Activated T-cell treated with anti-CD3 and anti-CD28 coated beads, Interleukin-2, amount 50 U/mL, for 24 hours (primary cell): ENCODE data around the gene TMEM107.
"Not testable (repeated sequence)": the region's sequence is repeated elsewhere in the genome, so short reads cannot be mapped to it uniquely, and the experiment has no call there.

Experiments
- DNase-seq: peaks from one replicate; pipeline ENCODE4 v3.0.0-alpha.2; 2020
- H3K27ac Mint-ChIP-seq: 2 replicates; pipeline ENCODE4 v1.8.0; 2020; ENCODE audit warnings: mild to moderate bottlenecking, mixed read lengths
- H3K27me3 Mint-ChIP-seq: 2 replicates; pipeline ENCODE4 v1.8.0; 2020; ENCODE audit warnings: mixed read lengths
- H3K36me3 Mint-ChIP-seq: 2 replicates; pipeline ENCODE4 v1.8.0; 2020; ENCODE audit warnings: low read depth, mixed read lengths
- H3K4me1 Mint-ChIP-seq: 2 replicates; pipeline ENCODE4 v1.8.0; 2020; ENCODE audit warnings: low read depth, mixed read lengths
- H3K4me3 Mint-ChIP-seq: 2 replicates; pipeline ENCODE4 v1.8.0; 2020; ENCODE audit warnings: mild to moderate bottlenecking, moderate library complexity, mixed read lengths
- H3K9me3 Mint-ChIP-seq: 2 replicates; pipeline ENCODE4 v1.8.0; 2020; ENCODE audit warnings: mixed read lengths

Gene TMEM107

DNA sequence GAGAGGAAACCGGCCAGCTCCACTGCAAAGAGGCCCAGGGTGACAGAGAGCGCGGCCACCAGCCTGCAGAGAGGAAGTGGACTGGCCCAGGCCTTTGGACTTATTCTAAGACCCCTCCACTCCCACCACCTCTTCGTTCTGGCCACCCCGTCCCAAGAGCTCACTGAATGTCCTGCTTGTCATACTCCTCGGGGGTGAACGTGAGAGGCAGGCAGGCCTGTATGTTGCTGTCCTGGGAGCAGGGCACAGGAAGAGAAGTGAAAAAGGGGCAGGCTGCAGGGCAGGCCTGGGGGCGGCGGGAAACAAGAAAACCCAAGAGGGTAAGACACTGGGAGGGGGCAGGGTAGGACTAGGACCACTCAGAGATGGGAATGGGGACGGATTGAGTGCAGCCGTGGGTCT lies 384 bp downstream of the TMEM107 start:
- H3K27me3 Mint-ChIP-seq: no peaks in the 10 kb centered on the region
- no peaks in the 10 kb centered on the region for H3K9me3 Mint-ChIP-seq
- peaks cover 47% of the 10 kb centered on the region for H3K4me1 Mint-ChIP-seq
- H3K27ac Mint-ChIP-seq: peak overlapping the region; percentile 94
- no peak for DNase-seq
- H3K36me3 Mint-ChIP-seq: peaks cover 5% of the 10 kb centered on the region
- peak overlapping the region; percentile 88 for H3K4me3 Mint-ChIP-seq

DNA sequence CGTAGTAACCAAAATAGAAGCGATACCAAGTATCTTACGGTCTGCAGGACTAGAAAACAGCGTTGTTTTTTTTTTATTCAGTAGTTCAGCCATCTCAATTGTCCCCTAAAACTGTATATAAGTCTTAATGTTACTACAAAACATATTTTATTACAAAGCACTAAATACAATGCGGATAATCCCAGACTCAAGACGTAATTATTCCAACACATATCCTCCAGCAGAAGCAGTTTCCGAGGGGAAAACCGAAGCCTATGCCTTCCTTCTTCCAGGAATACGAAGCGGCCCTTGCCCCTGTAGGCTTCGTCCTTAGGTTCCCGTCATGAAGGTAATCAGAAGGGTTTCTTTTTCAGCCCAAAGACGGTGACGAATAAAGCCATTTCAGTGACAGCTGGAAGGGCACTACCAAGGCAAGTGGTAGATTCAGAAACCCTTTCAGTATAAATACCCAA lies 2.3 kb downstream of the TMEM107 start:
- Mint-ChIP-seq H3K9me3 (no peaks in the 10 kb centered on the region), H3K4me1 (peaks cover 47% of the 10 kb centered on the region), H3K27ac (peak overlapping the region; percentile 100), H3K36me3 (peaks cover 5% of the 10 kb centered on the region), H3K4me3 (peak overlapping the region; percentile 78), H3K27me3 (no peaks in the 10 kb centered on the region)
- no peak for DNase-seq

DNA sequence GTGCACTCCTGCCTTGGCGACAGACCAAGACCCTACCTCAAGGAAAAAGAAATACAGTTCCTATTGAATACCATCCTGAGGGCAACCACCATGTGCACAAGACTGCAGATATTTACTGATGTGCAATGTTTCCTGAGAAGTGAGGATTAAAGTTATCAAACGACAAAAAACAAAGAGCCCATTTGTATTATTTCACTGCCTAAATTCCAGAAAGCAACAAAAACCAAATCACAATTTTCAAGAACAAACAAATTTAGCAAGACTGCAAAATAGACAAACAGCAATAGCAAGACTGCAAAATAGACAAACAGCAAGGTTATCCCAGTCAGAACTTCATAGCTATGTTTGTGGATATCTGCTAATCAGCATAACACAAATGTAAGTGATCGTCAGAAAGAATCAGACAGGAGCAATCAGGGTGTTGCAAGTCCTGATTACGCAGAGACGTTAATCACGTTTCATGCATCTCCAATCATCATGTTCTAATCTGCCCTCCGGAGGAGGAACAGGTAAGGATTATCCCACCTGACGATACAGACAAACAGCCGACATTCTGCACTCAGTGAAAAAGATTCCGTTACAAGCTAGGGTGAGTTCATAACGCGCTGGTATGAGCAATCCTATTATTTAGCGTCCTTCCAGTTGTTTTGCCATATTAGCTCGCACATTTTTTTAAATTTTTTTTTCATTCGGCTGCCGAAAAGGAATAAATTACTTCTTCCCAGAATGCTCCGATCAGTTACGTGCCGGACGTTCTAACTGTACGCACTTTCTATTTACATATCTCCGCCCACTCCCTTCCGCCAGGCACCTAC lies 2.9 kb downstream of the TMEM107 start:
- H3K9me3 Mint-ChIP-seq: no peaks in the 10 kb centered on the region
- peak overlapping the region; percentile 100 for H3K27ac Mint-ChIP-seq
- no peaks in the 10 kb centered on the region for H3K27me3 Mint-ChIP-seq
- peaks cover 5% of the 10 kb centered on the region for H3K36me3 Mint-ChIP-seq
- peak overlapping the region; percentile 78 for H3K4me3 Mint-ChIP-seq
- peak; percentile 68 for DNase-seq
- H3K4me1 Mint-ChIP-seq: peaks cover 47% of the 10 kb centered on the region

DNA sequence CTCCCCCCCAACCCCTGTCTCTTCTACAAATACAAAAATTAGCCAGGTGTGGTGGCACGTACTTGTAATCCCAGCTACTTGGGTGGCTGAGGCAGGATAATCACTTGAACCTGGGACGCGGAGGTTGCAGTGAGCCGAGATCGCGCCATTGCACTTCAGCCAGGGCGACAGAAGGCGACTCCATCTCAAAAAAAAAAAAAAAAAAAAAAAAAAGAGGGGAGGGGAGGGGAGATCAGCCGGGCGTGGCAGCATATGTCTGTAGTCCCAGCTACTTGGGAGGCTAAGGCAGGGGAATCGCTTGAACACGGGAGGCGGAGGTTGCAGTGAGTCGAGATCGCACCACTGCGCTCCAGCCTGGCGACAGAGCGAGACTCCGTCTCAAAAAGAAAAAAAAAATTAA lies 6.0 kb downstream of the TMEM107 start:
- H3K4me3 Mint-ChIP-seq, H3K9me3 Mint-ChIP-seq: not testable (repeated sequence)
- peaks cover 32% of the 10 kb centered on the region for H3K4me1 Mint-ChIP-seq

DNA sequence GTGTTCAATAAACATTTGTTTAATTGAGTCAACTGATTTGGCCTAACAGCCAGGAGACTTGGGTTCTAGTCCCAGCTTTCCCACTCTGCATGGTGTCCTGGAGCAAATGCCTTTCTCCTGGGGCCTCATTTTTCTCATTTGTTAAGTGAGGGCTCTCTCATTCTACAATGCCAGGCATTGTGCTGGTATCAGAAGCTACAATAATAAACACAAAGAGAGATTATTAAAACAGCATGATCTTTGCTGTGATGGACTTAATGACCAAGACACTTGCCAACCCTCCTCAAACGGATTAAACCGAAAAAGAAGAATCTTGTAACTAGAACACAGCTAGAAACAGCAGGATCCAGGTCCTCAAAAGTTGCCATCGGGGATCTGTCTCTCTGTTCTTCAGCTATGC lies 8.7 kb downstream of the TMEM107 start:
- H3K27me3 Mint-ChIP-seq: no peaks in the 10 kb centered on the region
- H3K36me3 Mint-ChIP-seq: no peaks in the 10 kb centered on the region
- peaks cover 34% of the 10 kb centered on the region for H3K4me1 Mint-ChIP-seq
- no peak overlapping the region for H3K4me3 Mint-ChIP-seq
- DNase-seq: no peak
- no peak overlapping the region for H3K27ac Mint-ChIP-seq
- H3K9me3 Mint-ChIP-seq: no peaks in the 10 kb centered on the region

More for the DNA sequence above, 6.0 kb downstream of the TMEM107 start:
- H3K27me3 Mint-ChIP-seq, H3K27ac Mint-ChIP-seq, H3K36me3 Mint-ChIP-seq, DNase-seq: not testable (repeated sequence)

DNA sequence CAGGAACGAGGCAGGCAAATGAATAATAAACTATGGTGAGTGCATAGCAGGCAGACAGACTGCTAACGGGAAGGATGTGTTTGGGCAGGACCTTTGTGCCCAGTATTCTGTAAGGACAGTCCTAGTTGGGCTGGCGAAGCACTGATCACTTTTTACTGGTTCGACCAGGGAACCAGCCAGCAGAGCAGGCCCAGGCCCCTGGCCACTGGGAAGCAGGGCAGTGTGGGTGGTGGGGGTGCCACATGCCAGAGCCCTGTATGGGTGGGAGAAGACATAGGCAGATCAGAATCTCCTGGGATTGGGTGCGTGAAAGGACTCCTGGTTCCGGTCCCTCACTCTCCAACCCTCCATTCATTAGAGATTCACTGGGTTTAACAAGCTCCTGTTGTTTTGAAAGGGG lies 9.4 kb downstream of the TMEM107 start:
- Mint-ChIP-seq H3K36me3 (peaks cover 3% of the 10 kb centered on the region), H3K27me3 (no peaks in the 10 kb centered on the region), H3K27ac (no peak overlapping the region), H3K9me3 (no peaks in the 10 kb centered on the region), H3K4me3 (no peak overlapping the region), H3K4me1 (peaks cover 33% of the 10 kb centered on the region)
- DNase-seq: no peak

DNA sequence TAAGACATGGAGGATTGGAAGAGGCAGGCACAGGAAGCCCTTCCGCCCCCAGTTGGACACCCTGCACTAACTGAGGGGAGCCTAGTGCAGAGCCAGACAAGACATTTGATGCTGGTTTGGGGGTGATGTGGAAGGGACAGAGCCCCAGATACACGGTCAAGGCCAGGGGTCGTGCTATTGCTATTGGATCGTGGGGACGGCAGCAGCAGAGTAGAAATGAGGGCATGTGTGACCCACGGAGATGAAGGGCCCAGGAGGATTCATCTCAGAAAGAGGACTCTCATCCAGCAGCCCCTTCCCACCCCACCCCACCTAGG lies 11.4 kb downstream of the TMEM107 start:
- H3K4me1 Mint-ChIP-seq: peaks cover 47% of the 10 kb centered on the region
- no peaks in the 10 kb centered on the region for H3K9me3 Mint-ChIP-seq
- peak overlapping the region; percentile 98 for H3K27ac Mint-ChIP-seq
- peak; percentile 44 for DNase-seq
- H3K4me3 Mint-ChIP-seq: peak overlapping the region; percentile 82
- H3K27me3 Mint-ChIP-seq: no peaks in the 10 kb centered on the region
- peaks cover 22% of the 10 kb centered on the region for H3K36me3 Mint-ChIP-seq

DNA sequence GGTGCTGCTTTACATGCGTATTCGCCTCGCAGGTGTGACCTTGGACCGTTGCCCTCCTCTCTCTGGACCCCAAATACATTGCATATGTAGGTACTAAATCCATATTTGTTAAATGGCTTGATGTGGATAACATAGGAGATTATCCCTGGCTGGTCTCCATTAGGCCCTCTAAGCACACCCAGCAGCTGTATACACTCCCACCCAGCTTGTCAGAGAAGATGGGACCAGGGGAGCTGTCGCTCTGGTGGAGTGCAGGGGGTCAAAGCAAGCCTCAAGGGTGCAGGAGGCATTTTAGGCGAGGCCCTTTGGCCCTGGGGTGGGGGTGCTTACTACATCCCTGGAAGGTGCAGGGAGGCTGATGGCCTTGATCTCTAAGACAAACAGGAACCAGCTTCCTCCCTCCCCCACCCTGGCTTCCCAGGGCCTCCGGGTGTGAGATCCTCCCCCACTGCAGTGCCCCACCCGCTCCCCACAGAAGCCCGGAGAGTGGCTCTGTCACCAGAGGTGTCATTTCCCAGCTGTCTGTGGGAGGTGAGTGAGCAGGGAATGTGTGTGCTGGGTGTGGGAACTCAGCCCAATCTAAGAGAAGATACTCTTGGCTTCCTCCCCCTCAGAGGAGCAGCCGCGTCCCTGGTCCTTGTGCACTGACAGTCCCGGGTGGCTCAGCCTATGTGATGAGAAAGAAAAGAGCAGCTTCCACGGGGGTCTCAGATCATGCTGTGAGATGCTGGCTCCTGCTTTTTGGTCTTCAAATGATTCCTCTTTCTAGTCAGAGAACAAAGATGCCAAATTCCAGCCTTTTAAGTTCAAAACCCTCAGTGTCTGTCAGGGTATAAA lies 12.0 kb downstream of the TMEM107 start:
- H3K36me3 Mint-ChIP-seq: peaks cover 28% of the 10 kb centered on the region
- DNase-seq: peak; percentile 82
- H3K27ac Mint-ChIP-seq: peak overlapping the region; percentile 98
- H3K4me1 Mint-ChIP-seq: peaks cover 53% of the 10 kb centered on the region
- H3K27me3 Mint-ChIP-seq: no peaks in the 10 kb centered on the region
- no peaks in the 10 kb centered on the region for H3K9me3 Mint-ChIP-seq
- H3K4me3 Mint-ChIP-seq: peak overlapping the region; percentile 82

DNA sequence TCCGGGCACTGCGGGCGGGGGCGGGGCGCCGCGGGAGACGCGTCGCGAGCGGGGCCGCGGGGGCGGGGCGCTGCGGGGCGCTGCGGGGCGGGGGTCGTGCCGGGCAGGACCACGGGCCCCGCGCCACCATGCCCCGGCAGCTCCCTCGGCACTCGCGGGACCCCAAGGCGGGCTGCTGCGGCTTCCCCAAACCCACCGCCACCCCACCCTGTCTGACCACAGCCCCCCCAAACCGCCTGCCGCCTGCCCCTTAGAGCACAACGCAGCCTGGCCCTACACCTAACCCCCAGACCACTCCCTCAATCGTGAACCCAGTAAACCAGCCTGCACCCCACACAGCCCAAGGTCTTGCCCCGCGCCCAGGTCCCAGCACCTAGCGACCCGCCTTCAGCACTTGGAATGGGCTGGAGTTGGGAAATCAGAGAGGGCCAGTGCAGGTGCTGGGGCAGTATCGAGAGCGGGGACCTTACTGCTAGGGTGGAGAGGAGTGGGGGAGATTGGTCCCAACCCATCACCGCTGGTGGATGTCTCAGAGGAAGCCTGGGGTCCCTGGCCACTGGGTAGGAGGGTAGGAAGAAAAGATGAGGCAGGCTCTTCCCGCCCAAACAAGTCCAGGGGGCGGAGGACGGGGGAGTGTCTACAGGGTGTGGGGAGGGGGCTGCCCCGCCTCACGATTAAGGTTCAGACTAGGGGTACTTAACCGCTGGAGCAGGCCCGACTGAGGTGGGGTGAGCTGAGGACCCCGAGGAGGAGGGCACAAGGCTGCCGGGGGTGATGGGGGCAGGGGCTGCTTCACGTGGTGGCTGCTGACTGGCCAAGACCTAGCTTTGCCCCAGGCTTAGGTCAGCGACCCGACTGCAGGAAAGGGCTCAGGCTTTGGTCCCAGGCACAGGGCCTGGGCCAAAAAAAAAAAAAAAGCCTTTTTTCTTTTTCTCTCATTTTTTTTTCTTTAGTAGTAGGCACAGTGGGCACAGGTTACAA lies 12.9 kb downstream of the TMEM107 start:
- DNase-seq: peak; percentile 69
- no peaks in the 10 kb centered on the region for H3K9me3 Mint-ChIP-seq
- H3K27me3 Mint-ChIP-seq: no peaks in the 10 kb centered on the region
- peak overlapping the region; percentile 87 for H3K4me3 Mint-ChIP-seq
- H3K36me3 Mint-ChIP-seq: peaks cover 36% of the 10 kb centered on the region
- H3K27ac Mint-ChIP-seq: peak overlapping the region; percentile 98
- H3K4me1 Mint-ChIP-seq: peaks cover 60% of the 10 kb centered on the region

DNA sequence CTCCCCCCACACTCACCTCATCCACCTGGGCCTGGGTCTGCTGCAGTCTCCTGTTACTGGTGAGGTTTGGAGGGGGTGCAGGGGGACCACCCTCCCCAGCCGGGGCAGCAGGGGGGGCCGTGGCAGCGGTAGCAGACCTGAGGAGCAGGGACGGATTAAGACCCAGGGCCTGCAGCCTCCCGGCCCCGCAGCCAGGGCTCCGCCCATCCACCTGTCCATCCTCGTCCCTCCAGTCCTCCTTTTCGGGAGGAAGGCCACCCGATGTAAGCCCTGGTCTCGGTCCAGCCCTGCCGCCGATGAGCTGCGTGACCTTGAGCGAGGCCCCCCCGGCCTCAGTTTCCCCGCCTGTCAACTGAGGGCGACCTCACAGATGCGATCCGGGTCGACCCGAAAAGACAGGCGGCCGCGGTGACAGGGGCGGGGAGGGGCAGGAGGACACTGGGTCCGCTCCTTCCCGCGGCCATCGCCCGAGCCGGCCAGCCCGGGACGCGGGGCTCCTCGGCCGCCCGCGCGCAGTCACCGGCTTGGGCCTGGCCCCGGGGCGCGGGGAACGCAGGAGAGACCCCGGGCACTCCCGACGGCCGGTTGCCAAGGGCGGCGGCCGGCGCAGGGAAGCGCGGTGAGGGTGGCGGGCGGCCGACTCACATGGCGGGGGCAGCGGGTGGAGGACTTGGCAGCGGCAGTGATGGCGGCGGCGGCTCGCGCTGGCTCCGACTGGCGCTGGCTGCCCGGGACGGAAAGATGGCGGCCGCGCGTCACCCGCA lies 13.8 kb downstream of the TMEM107 start, which contains the start of gene VAMP2:
Gene VAMP2 (minus strand): TSS at position 716 of the 764 bp plus-strand sequence. CDS start 69 bp downstream, at position 647.
- Mint-ChIP-seq H3K27ac (peak within 1 kb of the TSS; percentile 98), H3K36me3 (peaks cover 40% of the 10 kb centered on the region), H3K9me3 (no peaks in the 10 kb centered on the region), H3K4me1 (peaks cover 61% of the 10 kb centered on the region), H3K27me3 (no peaks in the 10 kb centered on the region), H3K4me3 (peak within 1 kb of the TSS; percentile 87)
- peak; percentile 88 for DNase-seq

DNA sequence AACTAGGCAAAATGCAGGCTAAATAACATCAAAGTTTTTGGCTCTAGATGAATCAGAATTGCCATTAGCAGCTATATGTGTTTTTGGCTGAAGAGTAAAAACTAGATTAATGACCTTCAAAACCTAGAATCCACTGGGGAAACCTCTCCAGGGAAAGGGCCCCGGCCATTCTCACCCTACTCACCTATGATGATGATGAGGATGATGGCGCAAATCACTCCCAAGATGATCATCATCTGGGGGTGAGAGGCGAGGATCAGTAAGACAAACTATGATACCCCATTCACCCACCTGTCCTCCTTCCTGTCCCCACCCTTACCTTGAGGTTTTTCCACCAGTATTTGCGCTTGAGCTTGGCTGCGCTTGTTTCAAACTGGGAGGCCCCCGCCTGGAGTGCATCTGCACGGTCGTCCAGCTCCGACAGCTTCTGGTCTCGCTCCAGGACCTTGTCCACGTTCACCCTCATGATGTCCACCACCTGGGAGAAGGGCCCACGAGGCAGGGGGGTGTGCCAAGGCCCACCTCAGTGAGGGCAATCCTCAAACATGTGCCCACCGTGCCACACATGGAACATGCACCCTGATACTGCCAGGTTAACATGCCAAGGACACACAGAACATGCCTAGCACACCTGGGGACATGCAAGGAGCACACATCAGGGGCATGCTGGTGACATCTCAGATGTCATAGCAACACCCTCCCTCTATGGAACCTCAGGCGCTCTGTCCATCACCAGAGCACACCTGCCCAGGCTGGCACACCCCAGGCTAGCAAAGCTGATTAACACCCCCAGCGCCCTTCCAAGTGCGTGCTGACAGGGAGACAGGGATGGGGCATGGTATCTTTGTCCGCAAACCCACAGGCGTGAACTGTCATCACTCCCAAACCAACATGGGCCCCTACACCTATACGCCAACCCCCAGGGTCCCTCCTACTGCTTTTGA lies 14.6 kb downstream of the TMEM107 start:
- DNase-seq: peak; percentile 42
- no peaks in the 10 kb centered on the region for H3K9me3 Mint-ChIP-seq
- peaks cover 59% of the 10 kb centered on the region for H3K4me1 Mint-ChIP-seq
- H3K27me3 Mint-ChIP-seq: no peaks in the 10 kb centered on the region
- peak overlapping the region; percentile 87 for H3K4me3 Mint-ChIP-seq
- H3K27ac Mint-ChIP-seq: peak overlapping the region; percentile 95
- H3K36me3 Mint-ChIP-seq: peaks cover 40% of the 10 kb centered on the region

DNA sequence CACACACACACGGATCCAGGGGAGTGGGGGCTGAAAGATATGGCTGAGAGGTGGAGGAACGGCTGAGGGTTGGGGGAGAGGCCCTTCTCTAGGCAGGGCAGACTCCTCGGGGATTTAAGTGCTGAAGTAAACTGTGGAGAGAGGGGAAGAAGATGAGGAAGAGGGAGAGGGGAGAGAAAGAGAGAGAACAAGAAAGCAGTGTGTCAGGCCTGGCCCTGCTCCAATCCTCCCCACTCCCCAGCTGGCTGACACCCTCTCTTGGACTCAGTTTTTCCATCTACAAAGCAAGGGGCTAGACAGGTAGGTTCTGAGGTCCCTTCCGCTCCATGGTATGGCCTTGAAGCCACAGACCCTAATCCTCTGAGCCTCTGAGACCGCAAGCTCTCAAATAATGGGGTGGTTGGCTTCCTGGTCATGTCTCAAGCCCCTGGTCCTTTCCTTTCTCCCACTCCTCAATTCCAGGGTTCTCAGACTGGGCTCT lies 15.4 kb downstream of the TMEM107 start:
- H3K36me3 Mint-ChIP-seq: peaks cover 40% of the 10 kb centered on the region
- peak overlapping the region; percentile 87 for H3K4me3 Mint-ChIP-seq
- peaks cover 57% of the 10 kb centered on the region for H3K4me1 Mint-ChIP-seq
- H3K9me3 Mint-ChIP-seq: no peaks in the 10 kb centered on the region
- H3K27me3 Mint-ChIP-seq: no peaks in the 10 kb centered on the region
- H3K27ac Mint-ChIP-seq: peak overlapping the region; percentile 95
- no peak for DNase-seq
